Natural killer cell (primary cell): Measurements from ENCODE around the gene TENM3. TPM values are rescaled to one million over a fixed set of nuclear protein-coding genes. Genes with fewer than 3 reads are reported as not detected.

ENCODE experiments used
- ATAC-seq, 3 donors: fragments of 150-1000 bp in 2 of 3; fragments of 200-7000 bp in 1 of 3; cut with Tn5 transposase; 1 replicate in 1 of 3; 2 replicates in 2 of 3; pipeline ENCODE4 v1.10.0; 2021; ENCODE audit warnings: mild to moderate bottlenecking in 2 of 3, moderate library complexity in 2 of 3
- DNase-seq, 2 donors: peaks; one replicate each; pipeline versions ENCODE4 v3.0.0 to v3.0.0-alpha.2; 2013 to 2021; ENCODE audit warnings: mixed read lengths in 1 of 2
- H3K27ac ChIP-seq: one replicate; pipeline ENCODE4 v1.5.1; 2013; ENCODE audit warnings: mild to moderate bottlenecking, low read length
- H3K27me3 ChIP-seq: one replicate; pipeline ENCODE4 v1.6.1; 2013; ENCODE audit warnings: low read length; ENCODE audit not compliant: control insufficient read depth, insufficient read depth
- H3K36me3 ChIP-seq: one replicate; pipeline ENCODE4 v1.6.1; 2013; ENCODE audit warnings: low read length; ENCODE audit not compliant: control insufficient read depth, insufficient read depth
- H3K4me1 ChIP-seq: one replicate; pipeline ENCODE4 v1.6.1; 2013; ENCODE audit warnings: low read length; ENCODE audit not compliant: control insufficient read depth, insufficient read depth
- H3K4me3 ChIP-seq: one replicate; pipeline ENCODE4 v1.5.1; 2013; ENCODE audit warnings: low read length
- H3K9me3 ChIP-seq: one replicate; pipeline ENCODE4 v1.6.1; 2013; ENCODE audit warnings: low read length; ENCODE audit not compliant: control insufficient read depth, insufficient read depth
- H3K27ac Mint-ChIP-seq, 2 donors: one replicate each; pipeline ENCODE4 v1.8.0; 2022; ENCODE audit warnings: mild to moderate bottlenecking in 2 of 2, mixed read lengths in 2 of 2, moderate library complexity in 1 of 2
- H3K27me3 Mint-ChIP-seq, 2 donors: one replicate each; pipeline ENCODE4 v1.8.0; 2022; ENCODE audit warnings: low read depth in 2 of 2, mixed read lengths in 2 of 2
- H3K36me3 Mint-ChIP-seq: one replicate; pipeline ENCODE4 v1.8.0; 2022; ENCODE audit warnings: mixed read lengths
- H3K4me1 Mint-ChIP-seq, 2 donors: one replicate each; pipeline ENCODE4 v1.8.0; 2022; ENCODE audit warnings: mixed read lengths in 2 of 2
- H3K4me3 Mint-ChIP-seq: one replicate; pipeline ENCODE4 v1.8.0; 2022; ENCODE audit warnings: mild to moderate bottlenecking, moderate library complexity, mixed read lengths
- H3K9me3 Mint-ChIP-seq, 2 donors: one replicate each; pipeline ENCODE4 v1.8.0; 2022; ENCODE audit warnings: mixed read lengths in 2 of 2
- WGBS: methylation state at CpG from one replicate; pipeline ENCODE4 v1.1.7; 2013; ENCODE audit warnings: missing lambda C conversion rate; ENCODE audit not compliant: insufficient coverage; 5-methylcytosine and 5-hydroxymethylcytosine counted together
- intact Hi-C: fragments of 100-400 bp; cut with micrococcal nuclease; formaldehyde crosslinking; loops from one replicate; pipeline ENCODE4 v1.14.2; 2022
- total RNA-seq, 4 donors: library from RNA; stranded (reverse); fragments of 120-200 nt in 1 of 4; gene quantifications; one replicate each; pipeline versions ENCODE4 v1.2.3 to v1.2.4, GENCODE V29; 2013 to 2022
- TF ChIP-seq, protein P1 (sequence below): fragments of 200-600 bp; IDR thresholded peaks from one replicate; pipeline ENCODE4 v1.8.0; 2022; ENCODE audit warnings: antibody characterized with exemption

The TENM3 gene
- total RNA-seq, 3 donors from 2014 or later (not counting 1 experiment from before 2014, with no cell fraction given): not detected

DNA sequence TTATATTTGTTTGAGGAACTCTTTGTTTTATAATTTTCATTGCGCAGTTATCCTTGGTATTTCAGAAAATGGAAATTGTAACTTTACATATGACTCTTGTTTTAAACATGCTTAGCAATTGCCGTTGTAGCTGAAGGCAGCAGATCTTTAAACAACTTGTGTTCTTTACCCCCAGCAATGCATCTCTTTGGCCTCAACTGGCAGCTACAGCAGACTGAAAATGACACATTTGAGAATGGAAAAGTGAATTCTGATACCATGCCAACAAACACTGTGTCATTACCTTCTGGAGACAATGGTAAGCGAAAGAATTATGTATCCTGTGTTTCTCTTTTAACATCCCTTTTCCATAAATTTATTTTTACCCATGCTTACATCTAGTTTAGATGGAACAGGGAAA lies 410.4 kb downstream of the TENM3 start:
- no peak for DNase-seq
- Histone ChIP-seq H3K36me3 (no peaks in the 10 kb centered on the region), H3K9me3 (no peaks in the 10 kb centered on the region), H3K27me3 (no peaks in the 10 kb centered on the region), H3K27ac (no peak overlapping the region), H3K4me1 (no peaks in the 10 kb centered on the region), H3K4me3 (no peak overlapping the region)
- peaks cover 0 to 6% of the 10 kb centered on the region in 2 donors for H3K27me3 Mint-ChIP-seq
- WGBS: 85% methylated on average over 2 of the region's 3 CpGs
- no peaks in the 10 kb centered on the region for H3K4me1 Mint-ChIP-seq
- intact Hi-C loops: no loop called here
- no peak overlapping the region for H3K4me3 Mint-ChIP-seq
- H3K9me3 Mint-ChIP-seq: peaks cover 0 to 2% of the 10 kb centered on the region in 2 donors
- no peak for ATAC-seq
- TF ChIP-seq, protein P1, sequence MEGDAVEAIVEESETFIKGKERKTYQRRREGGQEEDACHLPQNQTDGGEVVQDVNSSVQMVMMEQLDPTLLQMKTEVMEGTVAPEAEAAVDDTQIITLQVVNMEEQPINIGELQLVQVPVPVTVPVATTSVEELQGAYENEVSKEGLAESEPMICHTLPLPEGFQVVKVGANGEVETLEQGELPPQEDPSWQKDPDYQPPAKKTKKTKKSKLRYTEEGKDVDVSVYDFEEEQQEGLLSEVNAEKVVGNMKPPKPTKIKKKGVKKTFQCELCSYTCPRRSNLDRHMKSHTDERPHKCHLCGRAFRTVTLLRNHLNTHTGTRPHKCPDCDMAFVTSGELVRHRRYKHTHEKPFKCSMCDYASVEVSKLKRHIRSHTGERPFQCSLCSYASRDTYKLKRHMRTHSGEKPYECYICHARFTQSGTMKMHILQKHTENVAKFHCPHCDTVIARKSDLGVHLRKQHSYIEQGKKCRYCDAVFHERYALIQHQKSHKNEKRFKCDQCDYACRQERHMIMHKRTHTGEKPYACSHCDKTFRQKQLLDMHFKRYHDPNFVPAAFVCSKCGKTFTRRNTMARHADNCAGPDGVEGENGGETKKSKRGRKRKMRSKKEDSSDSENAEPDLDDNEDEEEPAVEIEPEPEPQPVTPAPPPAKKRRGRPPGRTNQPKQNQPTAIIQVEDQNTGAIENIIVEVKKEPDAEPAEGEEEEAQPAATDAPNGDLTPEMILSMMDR: no peak
- no peak overlapping the region for H3K27ac Mint-ChIP-seq
- no peaks in the 10 kb centered on the region for H3K36me3 Mint-ChIP-seq

DNA sequence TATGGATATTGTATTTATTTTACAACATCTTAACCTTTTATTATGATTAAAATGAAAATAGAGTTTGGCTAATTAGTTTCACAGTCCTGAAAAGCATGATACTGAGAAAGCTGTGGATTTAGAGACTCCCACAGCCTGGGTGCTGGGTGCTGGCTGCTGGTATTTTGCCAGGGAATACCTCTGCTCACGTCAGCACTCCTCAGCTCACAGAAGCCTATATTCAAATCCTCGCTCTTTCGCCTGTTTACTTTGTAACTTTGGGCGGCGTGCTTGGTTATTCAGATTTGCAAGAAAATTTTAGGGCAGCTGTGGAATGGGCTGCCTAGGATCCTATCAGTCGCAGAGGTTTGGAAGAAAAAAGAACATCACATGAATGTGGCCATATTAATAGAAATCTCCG lies 412.1 kb downstream of the TENM3 start:
- Mint-ChIP-seq H3K4me3 (no peak overlapping the region), H3K4me1 (no peaks in the 10 kb centered on the region), H3K27ac (no peak overlapping the region), H3K36me3 (no peaks in the 10 kb centered on the region), H3K9me3 (peaks cover 0 to 3% of the 10 kb centered on the region in 2 donors), H3K27me3 (peaks cover 0 to 4% of the 10 kb centered on the region in 2 donors)
- DNase-seq: no peak
- Histone ChIP-seq H3K4me1 (no peaks in the 10 kb centered on the region), H3K36me3 (no peaks in the 10 kb centered on the region), H3K27me3 (no peaks in the 10 kb centered on the region), H3K9me3 (no peaks in the 10 kb centered on the region), H3K27ac (no peak overlapping the region), H3K4me3 (no peak overlapping the region)
- 92% methylated on average over 7 of the region's 7 CpGs for WGBS
- TF ChIP-seq, protein P1: no peak
- no peak for ATAC-seq
- intact Hi-C loops: no loop called here

DNA sequence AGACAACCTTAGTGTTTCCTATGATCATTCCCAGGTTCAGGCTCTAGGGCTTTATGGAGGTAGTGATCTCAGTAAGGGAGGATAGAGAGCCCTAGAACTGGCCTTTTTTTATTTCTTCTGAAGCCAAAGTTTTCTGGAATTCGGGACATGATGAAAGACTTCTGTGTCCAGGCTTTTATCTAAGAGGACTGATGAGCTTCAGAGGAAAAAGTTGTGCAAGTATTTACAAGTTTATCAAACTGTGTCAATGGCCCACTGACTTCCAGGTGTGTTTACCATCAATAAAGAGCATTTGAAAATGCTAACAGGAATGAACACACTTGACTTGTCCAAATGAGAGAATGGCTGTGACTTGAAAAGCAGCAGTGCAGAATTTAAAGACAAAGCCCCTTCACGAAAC lies 419.3 kb downstream of the TENM3 start:
- Mint-ChIP-seq H3K4me3 (no peak overlapping the region), H3K27ac (no peak overlapping the region), H3K4me1 (no peaks in the 10 kb centered on the region), H3K36me3 (no peaks in the 10 kb centered on the region), H3K9me3 (peaks cover 0 to 3% of the 10 kb centered on the region in 2 donors), H3K27me3 (peaks cover 0 to 5% of the 10 kb centered on the region in 2 donors)
- intact Hi-C loops: no loop called here
- H3K27me3 ChIP-seq: no peaks in the 10 kb centered on the region
- no peaks in the 10 kb centered on the region for H3K4me1 ChIP-seq
- no peaks in the 10 kb centered on the region for H3K9me3 ChIP-seq
- 65% methylated on average over 2 of the region's 2 CpGs for WGBS
- no peak overlapping the region for H3K27ac ChIP-seq
- TF ChIP-seq, protein P1: no peak
- H3K4me3 ChIP-seq: no peak overlapping the region
- no peaks in the 10 kb centered on the region for H3K36me3 ChIP-seq
- ATAC-seq (no peak), DNase-seq (no peak)

DNA sequence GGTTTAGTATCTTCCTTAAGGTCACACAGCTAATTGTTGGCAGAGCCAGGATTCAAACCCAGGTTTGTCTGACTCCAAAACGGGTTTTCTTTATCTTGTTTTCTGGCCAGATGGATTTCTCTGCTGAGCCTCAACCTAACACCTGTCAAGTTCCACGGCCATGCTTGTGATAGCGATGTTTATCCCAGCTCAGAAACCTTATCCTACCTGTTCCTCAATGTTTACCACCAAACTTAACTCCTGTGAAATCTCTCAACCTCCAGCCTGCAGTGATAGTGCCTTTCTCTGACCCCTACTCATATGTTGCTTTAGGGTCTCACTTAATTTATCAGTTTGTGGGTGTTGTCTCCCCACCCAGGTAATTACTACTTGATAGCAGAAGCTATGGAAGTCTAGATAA lies 428.0 kb downstream of the TENM3 start:
- intact Hi-C loops: no loop called here
- Histone ChIP-seq H3K27ac (no peak overlapping the region), H3K27me3 (no peaks in the 10 kb centered on the region), H3K9me3 (no peaks in the 10 kb centered on the region), H3K4me3 (no peak overlapping the region), H3K36me3 (no peaks in the 10 kb centered on the region), H3K4me1 (no peaks in the 10 kb centered on the region)
- 75% methylated on average over 3 of the region's 3 CpGs for WGBS
- no peak for ATAC-seq
- H3K36me3 Mint-ChIP-seq: no peaks in the 10 kb centered on the region
- H3K27me3 Mint-ChIP-seq: no peaks in the 10 kb centered on the region
- H3K4me3 Mint-ChIP-seq: no peak overlapping the region
- no peak overlapping the region for H3K27ac Mint-ChIP-seq
- DNase-seq: no peak
- H3K4me1 Mint-ChIP-seq: no peaks in the 10 kb centered on the region
- TF ChIP-seq, protein P1: no peak
- H3K9me3 Mint-ChIP-seq: peaks cover 0 to 2% of the 10 kb centered on the region in 2 donors
